OCI-LY3 (cell line): ENCODE results near the gene FRK.
"Not testable (repeated sequence)": the region's sequence is repeated elsewhere in the genome, so short reads cannot be mapped to it uniquely, and the experiment has no call there.

Source experiments
- CTCF ChIP-seq: fragments of 200-600, 300-600 bp; sonication (generic); IDR thresholded peaks from 2 replicates; pipeline ENCODE4 v1.5.1; 2014; ENCODE audit warnings: antibody characterized with exemption, low read length, low read depth
- EZH2phosphoT487 ChIP-seq: fragments of 200-600 bp; shearing (Covaris generic); IDR thresholded peaks from 2 replicates; pipeline ENCODE4 v1.6.1; 2018; ENCODE audit warnings: antibody characterized with exemption, mixed run types, low read depth

GRCh38 chr6:115937502-115937901 is 123.2 kb downstream of the FRK start:
- TF ChIP-seq CTCF, EZH2phosphoT487: not testable (repeated sequence)
